ENCODE data around the gene FAM131C.

DNA sequence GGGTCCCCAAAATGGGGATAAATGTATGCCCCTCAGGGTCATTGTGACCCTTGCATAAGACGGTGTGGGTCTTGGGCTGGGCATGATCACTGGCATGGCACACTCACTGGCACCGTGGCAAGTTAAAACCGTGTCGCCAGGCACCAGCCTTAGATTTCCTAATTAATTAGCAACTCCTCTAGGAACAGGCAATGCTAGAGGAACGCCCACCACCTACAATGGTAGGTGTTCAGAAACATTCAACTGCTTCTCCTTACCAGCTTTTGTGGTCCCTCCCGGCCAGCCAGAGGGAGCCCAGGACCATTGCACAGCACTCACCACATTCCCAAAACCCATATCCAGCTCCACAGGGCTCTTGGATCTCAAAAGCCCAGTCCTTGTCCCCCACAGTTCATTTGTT is 46.1 kb upstream of the FAM131C start:
- TF ChIP-seq, protein P1, sequence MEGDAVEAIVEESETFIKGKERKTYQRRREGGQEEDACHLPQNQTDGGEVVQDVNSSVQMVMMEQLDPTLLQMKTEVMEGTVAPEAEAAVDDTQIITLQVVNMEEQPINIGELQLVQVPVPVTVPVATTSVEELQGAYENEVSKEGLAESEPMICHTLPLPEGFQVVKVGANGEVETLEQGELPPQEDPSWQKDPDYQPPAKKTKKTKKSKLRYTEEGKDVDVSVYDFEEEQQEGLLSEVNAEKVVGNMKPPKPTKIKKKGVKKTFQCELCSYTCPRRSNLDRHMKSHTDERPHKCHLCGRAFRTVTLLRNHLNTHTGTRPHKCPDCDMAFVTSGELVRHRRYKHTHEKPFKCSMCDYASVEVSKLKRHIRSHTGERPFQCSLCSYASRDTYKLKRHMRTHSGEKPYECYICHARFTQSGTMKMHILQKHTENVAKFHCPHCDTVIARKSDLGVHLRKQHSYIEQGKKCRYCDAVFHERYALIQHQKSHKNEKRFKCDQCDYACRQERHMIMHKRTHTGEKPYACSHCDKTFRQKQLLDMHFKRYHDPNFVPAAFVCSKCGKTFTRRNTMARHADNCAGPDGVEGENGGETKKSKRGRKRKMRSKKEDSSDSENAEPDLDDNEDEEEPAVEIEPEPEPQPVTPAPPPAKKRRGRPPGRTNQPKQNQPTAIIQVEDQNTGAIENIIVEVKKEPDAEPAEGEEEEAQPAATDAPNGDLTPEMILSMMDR (IDR thresholded peaks at IDR 0.05; ENCODE audit: insufficient read depth, low read length), result no peak
- TF ChIP-seq, protein P2, sequence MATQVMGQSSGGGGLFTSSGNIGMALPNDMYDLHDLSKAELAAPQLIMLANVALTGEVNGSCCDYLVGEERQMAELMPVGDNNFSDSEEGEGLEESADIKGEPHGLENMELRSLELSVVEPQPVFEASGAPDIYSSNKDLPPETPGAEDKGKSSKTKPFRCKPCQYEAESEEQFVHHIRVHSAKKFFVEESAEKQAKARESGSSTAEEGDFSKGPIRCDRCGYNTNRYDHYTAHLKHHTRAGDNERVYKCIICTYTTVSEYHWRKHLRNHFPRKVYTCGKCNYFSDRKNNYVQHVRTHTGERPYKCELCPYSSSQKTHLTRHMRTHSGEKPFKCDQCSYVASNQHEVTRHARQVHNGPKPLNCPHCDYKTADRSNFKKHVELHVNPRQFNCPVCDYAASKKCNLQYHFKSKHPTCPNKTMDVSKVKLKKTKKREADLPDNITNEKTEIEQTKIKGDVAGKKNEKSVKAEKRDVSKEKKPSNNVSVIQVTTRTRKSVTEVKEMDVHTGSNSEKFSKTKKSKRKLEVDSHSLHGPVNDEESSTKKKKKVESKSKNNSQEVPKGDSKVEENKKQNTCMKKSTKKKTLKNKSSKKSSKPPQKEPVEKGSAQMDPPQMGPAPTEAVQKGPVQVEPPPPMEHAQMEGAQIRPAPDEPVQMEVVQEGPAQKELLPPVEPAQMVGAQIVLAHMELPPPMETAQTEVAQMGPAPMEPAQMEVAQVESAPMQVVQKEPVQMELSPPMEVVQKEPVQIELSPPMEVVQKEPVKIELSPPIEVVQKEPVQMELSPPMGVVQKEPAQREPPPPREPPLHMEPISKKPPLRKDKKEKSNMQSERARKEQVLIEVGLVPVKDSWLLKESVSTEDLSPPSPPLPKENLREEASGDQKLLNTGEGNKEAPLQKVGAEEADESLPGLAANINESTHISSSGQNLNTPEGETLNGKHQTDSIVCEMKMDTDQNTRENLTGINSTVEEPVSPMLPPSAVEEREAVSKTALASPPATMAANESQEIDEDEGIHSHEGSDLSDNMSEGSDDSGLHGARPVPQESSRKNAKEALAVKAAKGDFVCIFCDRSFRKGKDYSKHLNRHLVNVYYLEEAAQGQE (IDR thresholded peaks at IDR 0.05; ENCODE audit: insufficient replicate concordance, low read depth), result no peak
- no peak for TF ChIP-seq POLR2AphosphoS5 (IDR thresholded peaks at IDR 0.05; ENCODE audit: low read depth)
